Vagina (tissue), 2 donors: ENCODE data around the gene SERPINA4.

Experiments used
- POLR2A ChIP-seq, 2 donors: fragments of 450-650 bp; IDR thresholded peaks; one replicate each; pipeline ENCODE4 v1.6.1; 2017; ENCODE audit warnings: antibody characterized with exemption in 2 of 2, mild to moderate bottlenecking in 2 of 2, moderate library complexity in 2 of 2
- POLR2AphosphoS5 ChIP-seq, 2 donors: sonication (generic); formaldehyde crosslinking; IDR thresholded peaks; one replicate each; pipeline ENCODE4 v1.9.0; 2017; ENCODE audit warnings: antibody characterized with exemption in 2 of 2, mild to moderate bottlenecking in 2 of 2, low read depth in 1 of 2; ENCODE audit not compliant: insufficient read depth in 1 of 2
- TF ChIP-seq, protein P1 (sequence below), 3 experiments: fragments of 450-650 bp in 2 of 3; fragments of 200-600 bp in 1 of 3; sonication (generic) in 1 of 3; IDR thresholded peaks; one replicate each; pipeline ENCODE4 v1.5.1; 2017 to 2019; ENCODE audit warnings: antibody characterized with exemption in 3 of 3, mild to moderate bottlenecking in 2 of 3, moderate library complexity in 2 of 3

DNA sequence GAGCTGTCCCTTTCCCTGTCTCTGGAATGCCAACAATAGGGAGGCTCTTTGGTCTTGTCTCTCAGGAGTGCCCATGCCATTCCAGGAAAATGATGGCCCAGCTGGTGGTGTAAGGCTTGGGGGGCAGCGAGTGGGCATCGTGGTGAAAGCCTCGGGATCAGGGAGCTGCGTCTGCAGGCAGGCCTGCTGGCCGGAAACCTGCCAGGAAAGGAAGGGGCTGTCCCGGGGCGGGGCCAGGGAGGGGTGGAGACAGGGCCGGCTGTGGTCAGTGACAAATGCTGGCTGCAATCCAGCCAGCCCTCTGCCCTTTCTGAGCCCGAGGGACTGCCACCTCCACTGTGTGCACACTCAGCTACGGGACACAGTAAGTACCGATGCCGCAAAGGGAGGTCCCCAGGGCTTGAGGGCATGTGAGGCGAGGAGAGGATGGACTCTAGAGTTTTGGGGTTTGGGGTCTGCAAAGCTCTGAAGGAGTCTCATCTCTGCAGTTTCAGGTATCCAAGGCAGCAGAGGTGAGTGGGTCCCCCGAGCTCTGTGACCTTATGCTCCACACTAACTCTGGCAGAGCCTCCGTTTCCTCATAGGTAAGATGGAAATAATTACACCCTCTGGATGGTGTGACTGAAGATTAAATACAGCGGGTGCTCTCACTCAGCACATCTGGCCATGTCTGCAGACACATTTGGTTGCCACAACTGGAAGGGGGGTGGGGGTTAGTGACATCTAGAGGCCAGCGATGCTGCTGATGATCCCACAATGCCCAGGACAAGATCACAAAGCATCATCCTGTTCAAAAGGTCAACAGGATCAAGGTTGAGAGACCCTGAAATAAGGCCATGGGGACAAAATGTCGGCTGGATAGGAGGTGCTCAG, 20.1 kb downstream of the SERPINA4 start, which contains the start of gene SERPINA5:
- TF ChIP-seq, protein P1, sequence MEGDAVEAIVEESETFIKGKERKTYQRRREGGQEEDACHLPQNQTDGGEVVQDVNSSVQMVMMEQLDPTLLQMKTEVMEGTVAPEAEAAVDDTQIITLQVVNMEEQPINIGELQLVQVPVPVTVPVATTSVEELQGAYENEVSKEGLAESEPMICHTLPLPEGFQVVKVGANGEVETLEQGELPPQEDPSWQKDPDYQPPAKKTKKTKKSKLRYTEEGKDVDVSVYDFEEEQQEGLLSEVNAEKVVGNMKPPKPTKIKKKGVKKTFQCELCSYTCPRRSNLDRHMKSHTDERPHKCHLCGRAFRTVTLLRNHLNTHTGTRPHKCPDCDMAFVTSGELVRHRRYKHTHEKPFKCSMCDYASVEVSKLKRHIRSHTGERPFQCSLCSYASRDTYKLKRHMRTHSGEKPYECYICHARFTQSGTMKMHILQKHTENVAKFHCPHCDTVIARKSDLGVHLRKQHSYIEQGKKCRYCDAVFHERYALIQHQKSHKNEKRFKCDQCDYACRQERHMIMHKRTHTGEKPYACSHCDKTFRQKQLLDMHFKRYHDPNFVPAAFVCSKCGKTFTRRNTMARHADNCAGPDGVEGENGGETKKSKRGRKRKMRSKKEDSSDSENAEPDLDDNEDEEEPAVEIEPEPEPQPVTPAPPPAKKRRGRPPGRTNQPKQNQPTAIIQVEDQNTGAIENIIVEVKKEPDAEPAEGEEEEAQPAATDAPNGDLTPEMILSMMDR (IDR thresholded peaks at IDR 0.05): no peak
- TF ChIP-seq POLR2AphosphoS5 (IDR thresholded peaks at IDR 0.05; ENCODE audit: insufficient read depth in 1 of 2, low read depth in 1 of 2) (no peak), POLR2A (IDR thresholded peaks at IDR 0.05) (no peak)
